Prostate gland (tissue), 2 donors: ENCODE results near the gene CRADD. TPM values are rescaled to one million over a fixed set of nuclear protein-coding genes. Genes with fewer than 3 reads are reported as not detected.

ENCODE experiments used
- DNase-seq: peaks from one replicate; pipeline ENCODE4 v3.0.0-alpha.2; 2019; ENCODE audit warnings: low spot score
- H3K27ac ChIP-seq, 2 donors: fragments of 200-600 bp; sonication (generic); 2 replicates each; pipeline ENCODE4 v1.5.1; 2017 to 2019
- H3K27me3 ChIP-seq: fragments of 200-600 bp; sonication (generic); replicated peaks from 2 replicates; pipeline ENCODE4 v1.5.1; 2019; ENCODE audit not compliant: insufficient read depth
- H3K36me3 ChIP-seq, 2 donors: fragments of 200-600 bp; sonication (generic); 1 replicate in 1 of 2; 2 replicates in 1 of 2; pipeline versions ENCODE4 v1.5.1 to v1.8.1; 2017 to 2019
- H3K4me1 ChIP-seq: fragments of 200-600 bp; sonication (generic); replicated peaks from 2 replicates; pipeline ENCODE4 v1.5.1; 2019
- H3K4me3 ChIP-seq, 2 donors: fragments of 200-600 bp; sonication (generic); 2 replicates each; pipeline ENCODE4 v1.5.1; 2017 to 2019
- H3K9me3 ChIP-seq: fragments of 200-600 bp; sonication (generic); 2 replicates; pipeline ENCODE4 v1.5.1; 2017
- POLR2A ChIP-seq: fragments of 450-650 bp; IDR thresholded peaks from one replicate; pipeline ENCODE4 v1.6.1; 2016; ENCODE audit warnings: antibody characterized with exemption, mild to moderate bottlenecking
- POLR2AphosphoS5 ChIP-seq: sonication (generic); formaldehyde crosslinking; IDR thresholded peaks from one replicate; pipeline ENCODE4 v1.6.1; 2017; ENCODE audit warnings: antibody characterized with exemption
- WGBS: methylation state at CpG from one replicate; pipeline ENCODE4 v1.1.5; 2018; 5-methylcytosine and 5-hydroxymethylcytosine counted together
- intact Hi-C: fragments of 100-400 bp; cut with DNase I; formaldehyde crosslinking; loops from one replicate; pipeline ENCODE4 v1.14.2; 2022
- total RNA-seq, 2 donors: library from RNA; depleted of rRNA; stranded (reverse); fragments of >200 nt; gene quantifications; one replicate each; pipeline ENCODE4 v1.1.0, GENCODE V29; 2016
- TF ChIP-seq, protein P1 (sequence below), 4 experiments: fragments of 200-600 bp in 2 of 4; fragments of 450-650 bp in 2 of 4; sonication (generic) in 2 of 4; IDR thresholded peaks; 1 replicate in 3 of 4; 2 replicates in 1 of 4; pipeline ENCODE4 v1.5.1; 2016 to 2019; ENCODE audit warnings: antibody characterized with exemption in 4 of 4, mild to moderate bottlenecking in 2 of 4, moderate library complexity in 2 of 4

The CRADD gene
- total RNA-seq, 2 donors from 2014 or later = 38.9 to 42.4 TPM

DNA sequence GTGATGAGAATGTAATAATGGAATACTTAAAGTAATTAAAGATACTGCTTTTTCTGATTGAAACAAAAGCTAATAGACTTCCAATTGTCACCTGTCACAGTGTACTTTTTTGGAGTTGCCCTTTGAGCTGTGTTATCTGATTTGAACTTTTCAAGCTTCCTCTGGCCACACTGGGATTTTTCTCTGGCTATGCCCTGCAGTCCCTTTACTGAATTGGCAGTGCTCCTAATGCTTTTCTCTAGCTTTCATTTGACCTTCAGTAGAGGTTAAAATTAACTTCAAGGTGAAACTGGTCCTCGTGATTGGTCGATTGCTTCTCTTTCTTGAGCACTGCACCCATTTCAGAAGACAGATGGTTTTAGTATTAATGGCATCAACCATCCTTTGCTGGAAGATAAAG is 89.2 kb downstream of the CRADD start:
- Histone ChIP-seq H3K27ac (peak overlapping the region; percentile 54 to 60), H3K27me3 (no peaks in the 10 kb centered on the region), H3K36me3 (no peaks in the 10 kb centered on the region), H3K9me3 (no peaks in the 10 kb centered on the region), H3K4me3 (no peak overlapping the region), H3K4me1 (no peaks in the 10 kb centered on the region)
- WGBS = 88% methylated on average over 2 of the region's 2 CpGs
- intact Hi-C loops = loop anchor here (2.0 to 10.0 kb wide), 4 partner anchors 208 to 334 kb away; no protein-coding TSS in a partner anchor
- no peak for TF ChIP-seq POLR2A
- no peak for TF ChIP-seq POLR2AphosphoS5
- TF ChIP-seq, protein P1, sequence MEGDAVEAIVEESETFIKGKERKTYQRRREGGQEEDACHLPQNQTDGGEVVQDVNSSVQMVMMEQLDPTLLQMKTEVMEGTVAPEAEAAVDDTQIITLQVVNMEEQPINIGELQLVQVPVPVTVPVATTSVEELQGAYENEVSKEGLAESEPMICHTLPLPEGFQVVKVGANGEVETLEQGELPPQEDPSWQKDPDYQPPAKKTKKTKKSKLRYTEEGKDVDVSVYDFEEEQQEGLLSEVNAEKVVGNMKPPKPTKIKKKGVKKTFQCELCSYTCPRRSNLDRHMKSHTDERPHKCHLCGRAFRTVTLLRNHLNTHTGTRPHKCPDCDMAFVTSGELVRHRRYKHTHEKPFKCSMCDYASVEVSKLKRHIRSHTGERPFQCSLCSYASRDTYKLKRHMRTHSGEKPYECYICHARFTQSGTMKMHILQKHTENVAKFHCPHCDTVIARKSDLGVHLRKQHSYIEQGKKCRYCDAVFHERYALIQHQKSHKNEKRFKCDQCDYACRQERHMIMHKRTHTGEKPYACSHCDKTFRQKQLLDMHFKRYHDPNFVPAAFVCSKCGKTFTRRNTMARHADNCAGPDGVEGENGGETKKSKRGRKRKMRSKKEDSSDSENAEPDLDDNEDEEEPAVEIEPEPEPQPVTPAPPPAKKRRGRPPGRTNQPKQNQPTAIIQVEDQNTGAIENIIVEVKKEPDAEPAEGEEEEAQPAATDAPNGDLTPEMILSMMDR (IDR thresholded peaks at IDR 0.05) = no peak
- no peak for DNase-seq

DNA sequence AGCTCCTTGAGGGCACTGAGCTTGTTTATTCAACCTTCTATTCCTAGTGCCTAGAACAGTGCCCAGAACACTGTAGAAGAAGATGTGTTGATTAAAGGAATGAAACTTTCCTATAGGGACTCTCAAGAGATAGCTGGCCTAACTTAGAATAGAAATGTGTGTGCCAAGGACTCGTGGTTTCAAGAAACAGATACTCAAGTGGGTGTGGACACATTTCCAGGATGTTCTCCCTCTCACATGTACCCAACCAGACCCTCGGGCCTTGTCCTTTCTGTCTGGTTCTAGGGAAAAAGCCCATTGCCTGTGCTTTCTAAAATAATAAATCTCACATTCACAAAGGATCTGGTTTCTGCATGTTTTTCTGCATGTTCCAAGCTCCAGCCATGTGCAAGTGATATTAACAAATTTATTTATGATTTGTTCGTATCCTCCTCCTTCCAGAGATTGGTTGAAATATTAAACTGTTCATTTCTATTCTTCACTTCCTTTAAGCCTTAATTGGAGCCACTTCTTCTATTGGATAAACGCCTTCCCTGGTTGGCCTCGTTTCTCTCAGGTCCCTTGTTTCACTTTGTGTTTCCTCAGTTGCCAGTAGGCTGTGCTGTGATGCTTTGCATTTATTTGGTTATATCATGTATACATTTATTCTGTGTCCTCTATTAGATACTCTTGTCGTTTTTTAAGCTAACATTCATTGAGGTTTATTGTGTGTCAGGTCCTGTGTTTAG is 89.8 kb downstream of the CRADD start:
- 26% methylated on average over 6 of the region's 6 CpGs for WGBS
- peak; percentile 54 for DNase-seq
- intact Hi-C loops = loop anchor here (2.0 to 10.0 kb wide), 4 partner anchors 208 to 334 kb away; no protein-coding TSS in a partner anchor

DNA sequence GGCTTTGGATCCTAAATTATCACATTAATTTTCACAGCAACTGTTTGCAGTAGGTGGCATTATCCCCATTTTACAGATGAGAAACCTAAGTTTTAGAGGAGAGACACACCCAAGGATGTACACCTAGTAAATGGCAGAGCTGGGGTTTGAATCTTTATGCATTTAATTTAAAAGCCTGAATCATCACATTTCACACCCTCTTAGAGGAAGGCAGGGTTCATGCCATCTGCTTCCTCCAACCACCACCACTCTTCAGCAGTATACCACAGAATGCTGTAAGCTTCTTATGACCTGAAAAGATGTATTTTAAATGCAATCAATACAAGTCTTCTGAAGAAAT is 90.3 kb downstream of the CRADD start:
- DNase-seq = no peak
- peak overlapping the region; percentile 54 to 60 for H3K27ac ChIP-seq
- no peaks in the 10 kb centered on the region for H3K4me1 ChIP-seq
- H3K9me3 ChIP-seq = no peaks in the 10 kb centered on the region
- no peak for TF ChIP-seq POLR2AphosphoS5
- TF ChIP-seq, protein P1 (IDR thresholded peaks at IDR 0.05) = no peak
- TF ChIP-seq POLR2A = no peak
- no peaks in the 10 kb centered on the region for H3K36me3 ChIP-seq
- intact Hi-C loops = loop anchor here (2.0 to 10.0 kb wide), 4 partner anchors 207 to 333 kb away; no protein-coding TSS in a partner anchor
- H3K4me3 ChIP-seq = no peak overlapping the region
- H3K27me3 ChIP-seq = no peaks in the 10 kb centered on the region

More for the DNA sequence above, 89.8 kb downstream of the CRADD start:
- Histone ChIP-seq H3K4me3 (no peak overlapping the region), H3K27ac (peak overlapping the region; percentile 54 to 60), H3K9me3 (no peaks in the 10 kb centered on the region), H3K4me1 (no peaks in the 10 kb centered on the region), H3K36me3 (no peaks in the 10 kb centered on the region), H3K27me3 (no peaks in the 10 kb centered on the region)
- TF ChIP-seq POLR2A = no peak
- peak; percentile 57 for TF ChIP-seq POLR2AphosphoS5
- TF ChIP-seq, protein P1 (IDR thresholded peaks at IDR 0.05) = peak in 3 of 4 experiments; percentile 54 to 80 (median 70)

DNA sequence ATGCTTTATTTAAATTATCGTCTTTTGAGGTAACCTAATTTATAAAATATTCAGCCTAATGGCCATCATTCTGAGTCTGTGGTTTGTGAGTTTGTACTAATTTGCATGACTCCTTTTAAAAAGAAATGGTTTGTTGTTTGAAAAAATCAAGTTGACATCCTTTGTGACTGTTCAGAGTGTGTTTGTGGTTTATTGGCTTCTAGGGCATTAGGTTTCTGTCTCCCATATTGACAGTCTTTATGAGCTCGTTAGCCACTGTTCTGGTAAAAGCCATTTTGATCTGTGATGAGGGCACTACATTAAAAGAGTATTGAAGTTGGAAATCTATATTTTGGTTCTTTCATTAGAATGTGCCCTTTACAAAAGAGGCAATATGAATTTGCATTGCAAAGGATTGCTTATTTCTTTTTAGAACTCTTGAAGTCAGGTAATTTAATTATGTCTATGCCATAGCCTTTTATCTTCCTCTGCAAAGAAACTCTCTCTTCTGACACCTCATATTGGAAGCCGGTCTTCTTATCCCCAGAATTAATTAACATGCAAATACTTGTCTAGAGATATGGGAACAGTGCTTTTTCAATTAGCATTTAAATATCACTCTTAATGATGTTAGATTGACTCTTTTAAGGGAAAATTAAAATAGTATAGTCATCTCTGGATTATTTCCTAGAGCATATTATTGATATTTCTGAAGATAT is 95.0 kb downstream of the CRADD start:
- Histone ChIP-seq H3K4me3 (no peak overlapping the region), H3K4me1 (no peaks in the 10 kb centered on the region), H3K27ac (no peak overlapping the region), H3K9me3 (no peaks in the 10 kb centered on the region), H3K27me3 (no peaks in the 10 kb centered on the region), H3K36me3 (no peaks in the 10 kb centered on the region)
- no peak for TF ChIP-seq POLR2A
- TF ChIP-seq, protein P1 (IDR thresholded peaks at IDR 0.05) = no peak
- no peak for TF ChIP-seq POLR2AphosphoS5
- WGBS = 82% methylated on average over 3 of the region's 3 CpGs
- intact Hi-C loops = no loop called here
- DNase-seq = no peak
